CMK (cell line): Measurements from ENCODE around the gene ZDHHC3.
"Not testable (repeated sequence)": the region's sequence is repeated elsewhere in the genome, so short reads cannot be mapped to it uniquely, and the experiment has no call there.

Experiments used
- DNase-seq: peaks from one replicate; pipeline ENCODE4 v3.0.0-alpha.2; 2010; ENCODE audit warnings: low read depth

Gene ZDHHC3

DNA sequence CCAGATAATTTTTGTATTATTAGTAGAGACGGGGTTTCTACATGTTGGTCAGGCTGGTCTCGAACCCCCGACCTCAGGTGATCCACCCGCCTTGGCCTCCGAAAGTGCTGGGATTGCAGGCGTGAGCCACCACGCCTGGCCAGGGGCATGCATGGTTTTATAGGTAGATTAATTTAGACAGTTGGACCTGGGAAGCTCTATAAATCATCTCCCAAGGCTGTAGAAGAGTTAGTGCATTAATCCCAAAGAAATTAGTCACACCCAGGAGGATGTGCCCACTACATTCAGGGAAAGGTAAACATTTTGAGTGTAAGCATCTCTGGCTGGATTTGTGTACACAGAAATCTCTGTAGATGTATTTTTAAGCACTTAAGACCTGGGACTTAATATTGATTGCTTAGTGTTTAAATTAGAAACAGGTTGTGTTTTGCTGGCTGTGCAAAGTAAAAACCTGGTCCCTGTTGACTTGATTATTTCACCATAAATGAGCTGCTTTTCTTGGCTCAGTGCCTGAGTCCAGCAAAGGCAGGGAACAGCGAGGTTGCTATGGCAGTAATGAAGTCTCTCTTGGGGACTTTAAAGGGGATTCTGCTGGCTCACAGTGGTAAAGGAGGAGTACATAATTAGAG is 19.3 kb upstream of the ZDHHC3 start:
- no peak for DNase-seq

- no peak for DNase-seq
Observed at GRCh38 chr3:44993471-44994205, 17.7 kb upstream of the ZDHHC3 start.

DNA sequence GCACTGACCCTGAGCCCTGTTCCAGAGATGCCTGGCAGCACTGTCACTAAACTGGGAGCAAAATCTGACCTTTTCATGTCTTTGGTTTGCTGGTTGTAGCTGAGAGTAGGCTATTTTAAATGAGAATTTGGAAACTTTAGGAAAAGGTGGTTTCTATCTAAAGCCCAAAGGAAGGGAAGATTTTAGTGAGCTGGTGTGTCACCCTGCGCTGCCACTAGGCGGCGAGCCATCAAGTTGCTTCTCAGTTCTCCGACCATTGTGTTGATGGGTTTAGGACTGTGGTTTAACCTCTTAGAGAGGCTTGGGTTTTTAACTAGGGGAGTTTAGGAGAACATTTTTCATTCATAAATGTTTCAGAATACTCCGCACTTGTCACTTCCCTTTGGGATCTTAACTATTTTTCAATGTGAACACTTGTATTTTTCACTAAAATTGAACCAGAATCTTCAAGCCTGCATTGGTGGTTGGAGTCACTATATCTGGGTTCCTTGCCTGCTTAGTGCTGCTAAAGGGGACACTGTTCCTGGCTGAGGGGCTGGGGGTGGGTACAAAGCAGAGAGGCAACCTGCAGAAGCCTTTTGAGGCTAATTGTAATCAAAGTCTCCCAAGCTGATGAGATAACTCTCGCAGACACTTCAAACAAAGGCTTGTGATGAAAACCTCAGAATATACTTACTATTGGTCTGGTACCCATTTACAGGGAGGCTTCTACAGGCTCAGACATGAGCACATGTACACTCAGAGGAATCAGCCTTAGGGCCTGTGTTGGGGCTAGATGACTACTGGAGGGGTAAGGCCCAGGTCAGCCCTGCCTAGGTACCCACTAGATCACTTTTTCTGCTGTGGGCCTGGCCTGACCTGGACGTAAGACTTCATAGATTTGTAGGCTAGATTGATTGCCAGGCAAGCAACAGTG is 16.8 kb upstream of the ZDHHC3 start:
- no peak for DNase-seq

- no peak for DNase-seq
Observed at GRCh38 chr3:44991326-44991725, 15.4 kb upstream of the ZDHHC3 start.

GRCh38 chr3:44989636-44990373 is 13.8 kb upstream of the ZDHHC3 start:
- DNase-seq: no peak

GRCh38 chr3:44989141-44989540 is 13.2 kb upstream of the ZDHHC3 start:
- DNase-seq: no peak

- DNase-seq: no peak
Observed at GRCh38 chr3:44988073-44988472, 12.1 kb upstream of the ZDHHC3 start.

DNA sequence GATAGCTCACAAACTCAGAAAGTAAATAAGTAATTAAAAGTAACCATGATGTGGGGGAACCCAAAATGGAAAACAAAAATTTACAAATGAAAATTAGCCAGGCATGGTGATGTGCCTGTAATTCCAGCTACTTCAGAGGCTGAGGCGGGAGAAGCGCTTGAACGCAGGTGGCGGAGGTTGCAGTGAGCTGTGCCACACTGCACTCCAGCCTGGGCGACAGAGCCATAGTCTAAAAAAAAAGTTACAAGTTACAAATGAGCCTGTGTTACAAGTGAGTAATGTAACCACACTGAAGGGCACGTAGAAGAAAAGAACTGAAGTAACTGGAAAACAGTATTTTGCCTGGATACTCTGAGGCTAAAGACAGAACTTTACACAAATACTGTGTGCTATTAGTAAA is 11.4 kb upstream of the ZDHHC3 start:
- DNase-seq: no peak

- DNase-seq: not testable (repeated sequence)
Observed at GRCh38 chr3:44986330-44986729, 10.4 kb upstream of the ZDHHC3 start.

DNA sequence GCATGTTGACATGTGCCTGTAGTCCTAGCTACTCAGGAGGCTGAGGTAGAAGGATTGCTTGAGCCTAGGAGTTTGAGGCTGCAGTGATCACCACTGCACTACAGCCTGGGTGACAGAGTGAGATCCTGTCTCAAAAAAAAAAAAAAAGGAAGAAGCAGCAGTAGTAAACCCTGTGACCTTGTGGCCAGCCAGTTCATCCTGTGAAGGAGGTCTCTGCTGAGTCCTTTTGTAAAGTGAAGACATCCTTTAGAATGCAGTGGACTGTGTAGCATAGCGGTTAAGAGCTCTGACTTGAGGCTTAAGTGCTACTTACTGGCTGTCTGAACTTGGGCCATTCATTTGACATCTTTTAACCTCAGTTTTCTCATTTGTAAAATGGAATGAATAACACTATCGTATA is 8.4 kb upstream of the ZDHHC3 start:
- no peak for DNase-seq

- no peak for DNase-seq
Observed at GRCh38 chr3:44983484-44983941, 7.5 kb upstream of the ZDHHC3 start.

- no peak for DNase-seq
Observed at GRCh38 chr3:44982817-44983216, 6.8 kb upstream of the ZDHHC3 start.

- DNase-seq: no peak
Observed at GRCh38 chr3:44981751-44982150, 5.8 kb upstream of the ZDHHC3 start.

DNA sequence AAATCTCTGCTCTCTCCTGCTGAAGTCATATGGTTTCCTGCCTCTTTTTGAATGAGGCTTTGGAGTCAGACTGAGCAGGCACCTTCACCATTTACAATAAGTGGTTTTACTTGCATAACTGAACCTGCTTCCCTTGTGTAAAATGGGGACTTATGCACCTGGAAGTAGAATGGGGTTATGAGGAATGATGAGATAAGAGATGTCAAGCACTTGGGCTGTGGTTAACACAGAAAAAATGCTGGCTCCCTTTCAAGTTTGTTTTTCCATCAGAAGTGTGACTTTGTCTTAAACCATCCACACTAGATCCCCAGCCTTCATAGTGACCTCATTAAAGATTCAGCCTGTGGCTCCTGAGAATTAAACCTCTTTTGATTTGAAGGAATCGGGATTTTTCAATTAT is 5.2 kb upstream of the ZDHHC3 start:
- DNase-seq: no peak

- no peak for DNase-seq
Observed at GRCh38 chr3:44974416-44974815, 1.6 kb downstream of the ZDHHC3 start.

DNA sequence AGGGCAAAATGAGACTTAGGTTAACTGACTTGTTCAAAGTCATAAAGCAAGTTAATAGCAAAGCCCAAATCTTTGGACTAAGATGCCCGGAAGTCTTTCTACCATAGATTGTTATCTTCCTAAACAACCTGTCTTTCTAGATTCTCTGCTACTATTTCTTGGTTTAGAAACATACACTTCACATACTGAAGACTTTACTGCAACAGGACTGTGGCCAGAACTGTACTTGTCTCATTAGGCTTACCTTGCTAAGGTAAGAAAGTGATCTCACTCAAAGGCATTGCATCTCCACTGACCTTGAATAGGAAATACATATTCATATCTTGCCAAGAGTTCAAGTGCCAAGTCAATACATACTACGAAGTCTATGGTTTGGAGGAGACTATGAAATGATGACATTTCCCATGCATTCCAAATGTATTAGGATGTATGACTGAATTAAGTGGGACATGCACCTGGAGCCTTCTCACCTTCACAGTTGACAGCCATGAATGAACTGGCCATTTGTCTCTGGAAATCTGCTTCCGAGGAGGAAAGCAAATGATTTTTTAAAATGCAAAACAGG is 5.0 kb downstream of the ZDHHC3 start:
- DNase-seq: no peak

- no peak for DNase-seq
Observed at GRCh38 chr3:44969828-44970179, 6.2 kb downstream of the ZDHHC3 start.

GRCh38 chr3:44969154-44969827 is 6.7 kb downstream of the ZDHHC3 start:
- no peak for DNase-seq

- no peak for DNase-seq
Observed at GRCh38 chr3:44968447-44968858, 7.5 kb downstream of the ZDHHC3 start.

GRCh38 chr3:44966795-44967278 is 9.1 kb downstream of the ZDHHC3 start:
- no peak for DNase-seq

DNA sequence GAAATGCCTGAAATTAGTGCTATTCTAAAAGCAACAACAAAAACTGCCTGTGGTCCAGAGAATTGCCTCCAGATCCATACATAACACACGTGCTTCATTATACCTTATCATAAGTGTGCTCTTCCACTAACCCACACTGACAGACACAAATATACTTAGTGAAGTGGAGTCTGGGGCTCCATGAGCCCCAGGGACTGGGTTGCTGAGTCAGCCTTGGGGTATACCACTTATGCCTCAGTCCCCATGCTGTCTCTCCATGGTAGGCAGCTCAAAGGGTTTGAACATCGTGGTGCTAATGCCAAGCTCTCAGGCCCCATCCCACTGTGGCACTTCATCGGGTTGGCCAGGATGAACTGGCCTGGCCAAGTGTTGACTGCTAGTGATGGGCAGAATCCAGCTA is 10.8 kb downstream of the ZDHHC3 start:
- no peak for DNase-seq
